ENCODE data around the gene IL26.

GRCh38 chr12:68270358-68270757 lies 44.7 kb upstream of the IL26 start:
- TF ChIP-seq, protein P1, sequence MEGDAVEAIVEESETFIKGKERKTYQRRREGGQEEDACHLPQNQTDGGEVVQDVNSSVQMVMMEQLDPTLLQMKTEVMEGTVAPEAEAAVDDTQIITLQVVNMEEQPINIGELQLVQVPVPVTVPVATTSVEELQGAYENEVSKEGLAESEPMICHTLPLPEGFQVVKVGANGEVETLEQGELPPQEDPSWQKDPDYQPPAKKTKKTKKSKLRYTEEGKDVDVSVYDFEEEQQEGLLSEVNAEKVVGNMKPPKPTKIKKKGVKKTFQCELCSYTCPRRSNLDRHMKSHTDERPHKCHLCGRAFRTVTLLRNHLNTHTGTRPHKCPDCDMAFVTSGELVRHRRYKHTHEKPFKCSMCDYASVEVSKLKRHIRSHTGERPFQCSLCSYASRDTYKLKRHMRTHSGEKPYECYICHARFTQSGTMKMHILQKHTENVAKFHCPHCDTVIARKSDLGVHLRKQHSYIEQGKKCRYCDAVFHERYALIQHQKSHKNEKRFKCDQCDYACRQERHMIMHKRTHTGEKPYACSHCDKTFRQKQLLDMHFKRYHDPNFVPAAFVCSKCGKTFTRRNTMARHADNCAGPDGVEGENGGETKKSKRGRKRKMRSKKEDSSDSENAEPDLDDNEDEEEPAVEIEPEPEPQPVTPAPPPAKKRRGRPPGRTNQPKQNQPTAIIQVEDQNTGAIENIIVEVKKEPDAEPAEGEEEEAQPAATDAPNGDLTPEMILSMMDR (IDR thresholded peaks at IDR 0.05; ENCODE audit: extremely low read depth in 1 of 2, insufficient read depth in 1 of 2, low read depth in 1 of 2, low read length in 2 of 2) = no peak
- TF ChIP-seq POLR2A (IDR thresholded peaks at IDR 0.05; ENCODE audit: low read depth, low read length) (no peak), EZH2 (IDR thresholded peaks at IDR 0.05; ENCODE audit: borderline replicate concordance, low read depth, low read length, severe bottlenecking) (no peak), MYC (IDR thresholded peaks at IDR 0.05; ENCODE audit: low read depth, low read length) (no peak), GATA2 (IDR thresholded peaks at IDR 0.05; ENCODE audit: insufficient read depth, insufficient read length, low read depth, low read length) (no peak), POLR2AphosphoS5 (IDR thresholded peaks at IDR 0.05; ENCODE audit: insufficient read depth, low read depth, low read length) (no peak)
- TF ChIP-seq, protein P2, sequence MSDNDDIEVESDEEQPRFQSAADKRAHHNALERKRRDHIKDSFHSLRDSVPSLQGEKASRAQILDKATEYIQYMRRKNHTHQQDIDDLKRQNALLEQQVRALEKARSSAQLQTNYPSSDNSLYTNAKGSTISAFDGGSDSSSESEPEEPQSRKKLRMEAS (IDR thresholded peaks at IDR 0.05; ENCODE audit: insufficient read depth, insufficient read length) = no peak
